GM12878 (cell line): Measurements from ENCODE around the gene BCAR3. TPM values are rescaled to one million over a fixed set of nuclear protein-coding genes. Genes with fewer than 3 reads are reported as not detected.

Source experiments
- ATAC-seq: fragments of 200-7000 bp; cut with Tn5 transposase; 3 replicates; pipeline ENCODE4 v1.9.1; 2020; ENCODE audit warnings: mild to moderate bottlenecking, moderate library complexity
- BruUV-seq: library from RNA; stranded (reverse); fragments of 400-500 nt; replicated peaks from 2 replicates; lab custom pipeline; 2021; lab: Mats Ljungman, UMichigan
- CTCF ChIA-PET: fragments of 300-600 bp; sonication (Branson Sonifier 250); formaldehyde crosslinking; extraction: SDS; loops from one replicate; lab custom pipeline; 2021; ENCODE audit warnings: inconsistent platforms; lab: Yijun Ruan, JAX
- POLR2A ChIA-PET: fragments of 350-600 bp; formaldehyde crosslinking; extraction: SDS; loops from one replicate; lab custom pipeline; 2021; ENCODE audit warnings: inconsistent platforms; lab: Charles Lee
- RAD21 ChIA-PET: fragments of 300-600 bp; sonication (Branson Sonifier 250); formaldehyde crosslinking; loops from one replicate; lab custom pipeline; 2023; ENCODE audit warnings: antibody characterized with exemption; ENCODE audit not compliant: unreplicated experiment; lab: Charles Lee
- SMC1A ChIA-PET: fragments of 300-600 bp; sonication (Branson Sonifier 250); formaldehyde crosslinking; loops from one replicate; lab custom pipeline; 2023; ENCODE audit not compliant: unreplicated experiment, uncharacterized antibody; lab: Charles Lee
- DNase-seq: peaks from one replicate; pipeline ENCODE4 v3.0.0-alpha.2; 2011; ENCODE audit warnings: low read depth, low spot score
- FAIRE-seq: peaks from 3 replicates; lab custom pipeline; 2011; peaks lifted over from hg19 to GRCh38; lab: Jason Lieb, UNC
- H2AFZ ChIP-seq: 2 replicates; pipeline ENCODE4 v1.6.0; 2011; ENCODE audit warnings: low read depth, low read length, control low read depth; ENCODE audit not compliant: control insufficient read depth
- H3K27ac ChIP-seq: 2 replicates; pipeline ENCODE4 v1.5.1; 2011; ENCODE audit warnings: control low read depth; ENCODE audit not compliant: control insufficient read depth, insufficient read depth
- H3K27me3 ChIP-seq, 2 experiments: replicated peaks in 1 of 2; 2 replicates each; pipeline versions ENCODE4 v1.6.0 to v1.6.1; 2011; ENCODE audit warnings: low read length in 1 of 2; ENCODE audit not compliant: control insufficient read depth in 2 of 2, insufficient read depth in 2 of 2
- H3K36me3 ChIP-seq, 2 experiments: 2 replicates each; pipeline ENCODE4 v1.5.1; 2011; ENCODE audit warnings: low read length in 1 of 2; ENCODE audit not compliant: control insufficient read depth in 2 of 2, insufficient read depth in 2 of 2
- H3K4me1 ChIP-seq: 2 replicates; pipeline ENCODE4 v1.6.1; 2011; ENCODE audit warnings: mild to moderate bottlenecking, low read length, moderate library complexity, mixed read lengths; ENCODE audit not compliant: control insufficient read depth, insufficient read depth
- H3K4me2 ChIP-seq: 2 replicates; pipeline ENCODE4 v1.6.0; 2011; ENCODE audit warnings: control low read depth; ENCODE audit not compliant: control insufficient read depth, insufficient read depth
- H3K4me3 ChIP-seq: fragments of 200-600 bp; sonication (generic); 2 replicates; pipeline ENCODE4 v1.5.1; 2016
- H3K79me2 ChIP-seq: 2 replicates; pipeline ENCODE4 v1.6.0; 2011; ENCODE audit warnings: low read length; ENCODE audit not compliant: control insufficient read depth, insufficient read depth
- H3K9ac ChIP-seq: 2 replicates; pipeline ENCODE4 v1.8.0; 2011; ENCODE audit warnings: low read length, control low read depth, mixed read lengths; ENCODE audit not compliant: control insufficient read depth, insufficient read depth
- H3K9me3 ChIP-seq: replicated peaks from 3 replicates; pipeline ENCODE4 v1.5.1; 2011; ENCODE audit warnings: mild to moderate bottlenecking, low read length; ENCODE audit not compliant: control insufficient read depth, insufficient read depth
- H4K20me1 ChIP-seq: 2 replicates; pipeline ENCODE4 v1.6.0; 2011; ENCODE audit not compliant: control insufficient read depth, insufficient read depth
- ATF7 ChIP-seq: fragments of 450-650 bp; IDR thresholded peaks from 2 replicates; pipeline ENCODE4 v1.6.1; 2016; ENCODE audit warnings: low read depth, mild to moderate bottlenecking
- BMI1 ChIP-seq: fragments of 450-650 bp; IDR thresholded peaks from 2 replicates; pipeline ENCODE4 v1.6.1; 2016; ENCODE audit warnings: mild to moderate bottlenecking, moderate library complexity, borderline replicate concordance
- CBFB ChIP-seq: IDR thresholded peaks from 2 replicates; pipeline ENCODE4 v1.6.1; 2016; ENCODE audit warnings: antibody characterized with exemption, low read depth
- CHD1 ChIP-seq: IDR thresholded peaks from 2 replicates; pipeline ENCODE4 v1.6.1; 2012; ENCODE audit warnings: low read depth, low read length, improper control_type of control experiment
- MEF2A ChIP-seq: IDR thresholded peaks from 2 replicates; pipeline ENCODE4 v1.6.1; 2011; ENCODE audit warnings: low read depth, mild to moderate bottlenecking, low read length, moderate library complexity; ENCODE audit not compliant: insufficient read depth
- NR2C1 ChIP-seq: fragments of 450-650 bp; IDR thresholded peaks from 2 replicates; pipeline ENCODE4 v1.6.1; 2017; ENCODE audit warnings: antibody characterized with exemption, mild to moderate bottlenecking, moderate library complexity
- NR2C2 ChIP-seq: IDR thresholded peaks from 2 replicates; pipeline ENCODE4 v1.6.1; 2011; ENCODE audit warnings: borderline replicate concordance, low read depth; ENCODE audit not compliant: control insufficient read depth, insufficient read length
- NR2F1 ChIP-seq: fragments of 450-650 bp; conservative IDR thresholded peaks from 2 replicates; pipeline ENCODE4 v1.6.1; 2017; ENCODE audit warnings: mild to moderate bottlenecking
- SMARCA5 ChIP-seq: fragments of 450-650 bp; IDR thresholded peaks from 2 replicates; pipeline ENCODE4 v1.6.1; 2017; ENCODE audit warnings: mild to moderate bottlenecking
- STAT1 ChIP-seq: fragments of 450-650 bp; conservative IDR thresholded peaks from 2 replicates; pipeline ENCODE4 v1.6.1; 2014; ENCODE audit warnings: antibody characterized with exemption, mild to moderate bottlenecking
- TCF3 ChIP-seq: IDR thresholded peaks from 2 replicates; pipeline ENCODE4 v1.6.1; 2012; ENCODE audit warnings: low read depth, mild to moderate bottlenecking, low read length, borderline replicate concordance; ENCODE audit not compliant: insufficient read depth
- WGBS: methylation state at CpG from one replicate; pipeline ENCODE4 v1.1.6; 2016; ENCODE audit warnings: low lambda C conversion rate; ENCODE audit not compliant: insufficient replicate concordance, insufficient coverage; ENCODE audit errors: missing lambda C conversion rate; 5-methylcytosine and 5-hydroxymethylcytosine counted together
- in situ Hi-C: fragments of 300-500 bp; cut with MboI; formaldehyde crosslinking; loops from 9 replicates; pipeline ENCODE4 v1.14.3; 2018; ENCODE audit warnings: mixed read lengths
- intact Hi-C: fragments of 100-400 bp; cut with micrococcal nuclease; formaldehyde crosslinking; loops from one replicate; pipeline ENCODE4 v1.14.2; 2022; ENCODE audit not compliant: unreplicated experiment
- polyA plus RNA-seq, 11 experiments: library from polyadenylated mRNA; depleted of rRNA in 4 of 11; unstranded in 6 of 11; stranded (reverse) in 5 of 11; fragments of >200 nt; fragmentation: Nextera tagmentation in 4 of 11; fragmentation: Illumina TruSeq in 1 of 11; extraction: Ambion mirVana in 4 of 11; extraction: Trizol in 1 of 11; gene quantifications; 1 replicate in 1 of 11; 2 replicates in 10 of 11; pipeline versions ENCODE4 v1.2.1 to v1.2.3, GENCODE V29; 2011 to 2016; ENCODE audit warnings: inconsistent platforms in 2 of 11, missing spikeins in 2 of 11, low read depth in 1 of 11
- total RNA-seq, 4 experiments: library from RNA; depleted of rRNA in 3 of 4; stranded (reverse); fragments of >200 nt in 3 of 4; fragmentation: Illumina TruSeq in 1 of 4; extraction: Trizol in 1 of 4; gene quantifications; 2 replicates each; pipeline versions ENCODE4 v1.2.1 to v1.2.3, GENCODE V29; 2013 to 2021

BCAR3 gene
- total and polyA plus RNA-seq, 10 of the 15 experiments (the other 5 are each of a cell fraction or from before 2014, with no cell fraction given): 1.3 to 6.6 (median 1.8) TPM

DNA sequence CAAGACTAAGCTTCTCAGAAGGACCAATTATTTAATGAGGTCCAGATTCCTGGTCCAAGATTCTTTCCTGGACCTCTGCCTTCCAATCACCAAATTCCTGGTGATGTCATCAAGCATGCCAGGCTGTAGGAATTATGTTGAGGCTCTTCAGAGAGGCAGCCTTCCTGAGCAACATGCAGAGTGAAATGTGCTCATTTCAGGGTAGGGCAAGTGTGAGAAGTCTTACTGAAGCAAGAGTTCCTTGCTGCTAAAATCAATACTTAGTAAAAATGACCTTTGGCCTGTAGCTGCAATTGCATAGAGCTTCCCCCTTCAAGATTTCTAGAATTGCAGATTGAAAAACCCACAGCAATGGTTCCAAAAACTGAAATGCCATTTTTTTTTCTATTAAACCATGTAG lies 31.7 kb upstream of the BCAR3 start:
- H3K9me3 ChIP-seq: no peaks in the 10 kb centered on the region; the same call in 2 of the 3 replicates
- no peak overlapping the region for H3K27ac ChIP-seq
- no peak overlapping the region for H3K4me2 ChIP-seq
- FAIRE-seq: no peak
- no peak overlapping the region for H3K4me3 ChIP-seq
- DNase-seq: no peak
- POLR2A ChIA-PET: interaction anchor here (5.8 kb wide), 1 partner anchor 10 kb away, joined by 25 read pairs; no protein-coding TSS in a partner anchor
- no peaks in the 10 kb centered on the region for H3K36me3 ChIP-seq
- TF ChIP-seq NR2C1 (0 out of 2 replicates have a peak, but pooled peaks have one; percentile 23), MEF2A (no peak), NR2F1 (peak; percentile 59), ATF7 (no peak), TCF3 (no peak)
- RAD21 ChIA-PET: interaction anchor here (1.0 to 5.2 kb wide), 5 partner anchors 8 to 96 kb away, joined by 3 to 42 read pairs (median 4); partner anchors contain the start of gene BCAR3
- in situ Hi-C loops (no loop called here), intact Hi-C loops (no loop called here)
- peaks cover 56% of the 10 kb centered on the region for H3K4me1 ChIP-seq
- no peak overlapping the region for H3K9ac ChIP-seq
- no peak for ATAC-seq
- no peaks in the 10 kb centered on the region for H3K79me2 ChIP-seq
- H3K27me3 ChIP-seq: no peaks in the 10 kb centered on the region
- no peaks in the 10 kb centered on the region for H4K20me1 ChIP-seq
- CTCF ChIA-PET: interaction anchor here (1.0 to 6.6 kb wide), 6 partner anchors 9 to 101 kb away, joined by 3 to 49 read pairs (median 6); no protein-coding TSS in a partner anchor
- SMC1A ChIA-PET: interaction anchor here (0.9 to 9.8 kb wide), 10 partner anchors 10 to 45 kb away, joined by 3 to 137 read pairs (median 6); partner anchors contain the start of gene BCAR3
- H2AFZ ChIP-seq: no peak overlapping the region
- no TSS peak for BruUV-seq

DNA sequence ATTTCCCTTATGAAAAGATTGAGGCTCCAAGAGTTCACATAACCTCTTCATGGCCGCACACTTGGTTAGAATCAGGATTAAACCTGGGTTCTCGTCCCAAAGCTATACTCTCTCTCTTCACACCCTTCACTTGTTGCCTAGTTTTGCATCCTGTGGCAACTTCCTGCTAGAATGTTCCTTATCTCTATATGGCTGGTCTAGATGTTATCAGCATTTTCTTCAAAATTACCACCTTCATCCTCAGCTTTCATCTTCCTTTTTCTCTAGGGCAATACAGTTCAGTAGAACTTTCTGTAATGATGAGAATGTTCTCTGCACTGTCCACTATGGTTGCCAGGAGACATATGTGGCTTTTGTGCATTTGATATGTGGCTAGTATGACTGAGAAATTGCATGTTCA lies 31.1 kb upstream of the BCAR3 start:
- Histone ChIP-seq H3K27ac (no peak overlapping the region), H3K36me3 (no peaks in the 10 kb centered on the region), H3K4me3 (no peak overlapping the region), H3K9ac (no peak overlapping the region), H3K4me2 (no peak overlapping the region), H3K79me2 (no peaks in the 10 kb centered on the region), H3K9me3 (no peaks in the 10 kb centered on the region; the same call in 2 of the 3 replicates), H3K27me3 (no peaks in the 10 kb centered on the region), H4K20me1 (no peaks in the 10 kb centered on the region), H3K4me1 (peaks cover 60% of the 10 kb centered on the region), H2AFZ (no peak overlapping the region)
- ChIA-PET SMC1A (interaction anchor here (0.7 to 9.8 kb wide), 15 partner anchors 9 to 96 kb away, joined by 3 to 137 read pairs (median 5); partner anchors contain the start of gene BCAR3), POLR2A (interaction anchor here (5.8 kb wide), 1 partner anchor 9 kb away, joined by 25 read pairs; no protein-coding TSS in a partner anchor), RAD21 (interaction anchor here (1.0 to 5.2 kb wide), 4 partner anchors 7 to 95 kb away, joined by 3 to 42 read pairs (median 4); no protein-coding TSS in a partner anchor), CTCF (interaction anchor here (1.3 to 1.8 kb wide), 3 partner anchors 14 to 83 kb away, joined by 5 to 9 read pairs (median 7); no protein-coding TSS in a partner anchor)
- intact Hi-C loops (no loop called here), in situ Hi-C loops (no loop called here)
- 68% methylated on average over 2 of the region's 2 CpGs for WGBS
- DNase-seq: no peak
- TF ChIP-seq BMI1 (no peak), SMARCA5 (no peak), CHD1 (no peak), NR2C2 (no peak), STAT1 (no peak), CBFB (no peak)
- no TSS peak for BruUV-seq
- no peak for FAIRE-seq
- ATAC-seq: no peak
